Activated naive CD4-positive, alpha-beta T cell treated with anti-CD3 and anti-CD28 coated beads, Interleukin-2, amount 50 U/mL, for 16 hours (primary cell): Measurements from ENCODE around the gene EXD2.
A peak's percentile ranks its signal among the peaks of the same experiment; 100 is the strongest.
"Not testable (repeated sequence)": the region's sequence is repeated elsewhere in the genome, so short reads cannot be mapped to it uniquely, and the experiment has no call there.

Source experiments
- DNase-seq: peaks from one replicate; pipeline ENCODE4 v3.0.0-alpha.2; 2020

Gene EXD2

DNA sequence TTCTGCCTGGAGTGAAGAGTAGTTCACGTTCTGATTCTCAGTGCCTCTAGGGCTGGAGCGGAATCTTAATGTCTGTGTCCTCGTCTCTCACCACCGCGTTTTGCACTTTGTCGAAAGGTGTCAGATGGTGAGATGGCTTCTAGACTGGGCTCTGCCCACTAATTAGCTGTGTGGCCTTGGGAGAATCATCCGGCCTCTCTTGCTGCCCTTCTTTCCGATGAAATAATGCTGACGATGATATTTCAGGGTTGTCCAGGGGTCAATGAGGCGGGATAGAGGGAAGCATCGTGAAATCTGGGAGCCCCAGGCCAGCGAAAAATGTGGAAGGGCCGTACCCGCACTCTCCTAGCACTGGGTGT lies 67.8 kb downstream of the EXD2 start:
- no peak for DNase-seq

DNA sequence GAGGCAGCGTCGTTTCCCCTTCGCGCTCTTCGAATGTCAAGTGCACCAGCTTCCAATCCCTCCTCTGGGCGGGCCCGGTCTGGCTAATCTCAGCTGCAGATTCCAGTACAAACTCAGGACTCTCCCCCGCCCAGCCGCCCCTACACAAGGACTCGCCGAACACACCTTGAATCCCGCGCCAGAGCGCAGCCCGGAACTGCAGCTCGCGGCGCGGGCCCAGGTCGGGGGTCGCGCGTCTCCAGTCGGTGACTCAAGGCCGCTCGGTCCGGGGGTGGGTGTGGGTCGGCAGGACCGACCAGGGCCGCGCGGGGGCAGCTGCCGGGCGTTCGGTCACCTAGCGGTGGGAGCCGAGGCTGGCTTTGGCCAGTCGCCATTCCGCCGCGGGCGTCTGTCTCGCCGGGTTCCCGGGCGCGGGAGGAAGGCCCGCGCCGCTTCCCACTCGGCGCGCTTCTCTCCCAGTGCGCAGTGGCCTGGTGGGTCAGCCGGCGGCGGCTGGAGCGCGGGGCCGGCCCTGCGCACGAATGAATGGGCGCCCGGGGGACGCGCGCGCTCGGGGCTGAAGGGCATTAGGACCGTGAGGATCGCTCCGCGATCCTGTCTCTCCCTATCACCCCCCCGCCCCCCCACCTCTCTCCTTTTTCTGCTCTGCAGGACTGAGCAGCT lies 68.4 kb downstream of the EXD2 start, which contains the start of gene GALNT16:
Gene GALNT16, plus strand, starts transcription at position 632 of the 663 bp plus-strand sequence. CDS start 133 bp downstream, outside the sequence.
- no peak for DNase-seq

DNA sequence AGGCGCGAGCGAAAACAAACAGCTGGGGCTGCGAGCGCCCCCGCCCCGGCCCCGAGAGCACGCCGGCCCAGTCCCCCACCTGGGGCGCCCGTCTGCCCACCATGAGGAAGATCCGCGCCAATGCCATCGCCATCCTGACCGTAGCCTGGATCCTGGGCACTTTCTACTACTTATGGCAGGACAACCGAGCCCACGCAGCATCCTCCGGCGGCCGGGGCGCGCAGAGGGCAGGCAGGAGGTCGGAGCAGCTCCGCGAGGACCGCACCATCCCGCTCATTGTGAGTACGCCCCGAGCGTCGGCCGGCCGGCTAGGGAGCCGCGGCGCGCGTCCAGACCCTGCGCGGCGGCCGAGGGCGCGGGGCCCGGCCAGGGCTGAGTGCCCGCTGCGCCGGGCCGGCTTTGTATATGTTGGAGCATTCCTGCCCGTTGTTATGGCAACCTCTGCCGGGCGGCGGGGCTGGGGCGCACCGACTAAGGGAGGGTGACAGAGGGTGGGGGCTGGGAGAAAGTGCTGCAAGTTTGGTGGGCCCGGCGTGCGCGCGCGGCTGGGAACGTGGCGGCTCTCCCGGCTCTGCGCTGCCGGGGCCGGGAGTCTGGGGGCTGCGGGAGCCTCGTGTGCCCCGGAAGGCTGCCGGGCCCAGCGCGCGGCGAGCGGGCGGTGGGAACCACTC lies 69.0 kb downstream of the EXD2 start:
- DNase-seq: no peak

DNA sequence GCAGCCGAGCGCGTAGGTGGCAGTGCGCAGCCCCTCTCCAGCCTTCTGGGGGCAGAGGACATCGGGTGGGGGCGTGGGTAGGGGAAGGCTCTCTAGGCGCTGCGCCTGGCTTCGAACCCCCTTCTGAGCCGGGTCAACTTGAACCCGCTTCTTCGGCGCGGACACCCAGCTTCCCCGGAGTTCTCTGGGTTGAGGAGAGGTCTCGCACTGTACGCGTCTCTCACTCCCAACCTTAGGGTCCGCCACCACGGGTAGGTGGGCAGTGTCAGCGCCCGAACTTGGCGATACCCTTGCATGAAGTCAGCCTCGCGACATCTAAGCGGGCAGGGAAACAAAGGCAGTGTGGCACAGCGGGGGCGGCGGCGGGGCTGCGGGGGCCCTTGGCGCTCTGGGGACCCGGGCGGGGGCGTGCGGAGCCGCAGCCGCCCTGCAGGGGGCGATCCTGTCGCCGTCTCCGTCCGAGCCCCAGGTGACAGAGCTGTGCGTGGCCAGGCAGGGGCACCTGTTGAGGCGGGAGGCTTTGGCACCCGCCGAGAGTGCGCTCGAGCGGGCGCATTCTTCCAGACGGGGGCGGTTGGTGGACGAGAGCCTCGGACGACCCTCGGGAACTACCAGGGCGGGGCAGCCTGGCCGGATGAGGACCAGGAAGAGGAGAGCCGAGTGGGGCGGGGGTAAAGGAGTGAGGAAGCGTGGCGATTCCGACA lies 69.7 kb downstream of the EXD2 start:
- peak; percentile 54 for DNase-seq

DNA sequence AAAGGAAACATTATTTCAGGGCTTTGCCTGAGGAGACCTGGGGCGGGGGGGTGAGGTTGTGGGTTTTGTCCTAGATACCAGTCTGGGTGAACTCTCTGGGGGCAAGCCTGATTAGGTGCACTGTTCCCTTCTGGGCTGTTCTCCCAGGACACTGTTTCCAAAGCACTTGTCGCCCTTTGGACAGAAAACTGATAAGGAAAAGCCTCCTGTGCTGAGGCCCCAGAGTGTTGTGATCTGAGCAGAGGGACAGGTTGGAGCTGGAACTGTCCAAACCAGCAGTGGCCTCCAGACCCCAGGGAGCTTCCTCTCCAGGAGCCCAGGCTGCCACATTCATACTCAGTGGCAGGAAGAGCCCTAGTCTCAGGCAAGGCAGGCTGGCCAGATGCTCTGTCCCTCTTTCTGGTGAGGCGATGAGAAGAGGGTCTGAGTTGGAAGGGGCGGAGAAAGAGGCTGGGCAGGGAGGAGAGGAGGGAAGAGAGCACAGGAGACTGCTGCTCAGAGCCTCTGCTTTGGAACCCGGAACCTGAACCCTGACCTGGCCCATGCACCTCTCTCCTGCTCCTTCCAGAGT lies 70.5 kb downstream of the EXD2 start:
- DNase-seq: no peak

DNA sequence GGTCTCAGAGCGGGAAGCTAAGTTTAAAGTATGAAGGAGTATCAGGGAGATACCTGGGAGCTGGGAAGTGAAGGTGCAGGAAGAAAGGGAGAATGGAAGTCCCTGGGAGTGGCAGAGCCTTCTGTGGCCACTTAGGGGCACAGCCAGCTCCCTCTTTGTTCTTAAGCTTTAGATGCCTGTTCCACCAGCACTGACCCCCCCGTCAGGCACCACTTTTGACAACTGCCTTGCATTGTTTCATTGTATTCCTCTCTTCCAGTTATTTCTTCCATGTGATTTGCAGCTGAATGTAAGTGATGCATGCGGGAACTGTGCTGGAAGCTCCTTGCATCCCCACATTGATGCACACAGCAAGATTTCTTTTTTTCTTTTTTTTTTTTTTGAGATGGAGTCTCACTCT lies 71.2 kb downstream of the EXD2 start:
- no peak for DNase-seq

DNA sequence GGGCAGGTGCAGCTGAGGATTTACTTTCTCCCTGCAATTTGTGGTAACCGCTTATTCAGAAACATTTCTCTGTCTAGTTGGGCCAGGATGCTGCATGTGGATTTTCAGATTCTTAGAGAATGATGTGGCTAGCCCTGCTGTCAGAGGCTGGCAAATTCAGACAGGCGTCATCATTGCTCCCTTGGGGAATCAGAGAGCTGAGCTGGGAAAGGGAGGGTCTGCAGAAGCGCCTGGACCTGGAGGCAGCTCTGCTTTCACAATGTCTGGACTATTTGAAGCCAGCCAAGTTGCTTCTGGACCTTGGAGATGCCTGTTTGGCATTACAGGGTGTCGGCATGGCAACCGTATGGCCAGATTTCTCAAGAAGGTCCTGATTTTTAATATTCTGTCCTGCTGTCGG lies 72.1 kb downstream of the EXD2 start:
- no peak for DNase-seq

DNA sequence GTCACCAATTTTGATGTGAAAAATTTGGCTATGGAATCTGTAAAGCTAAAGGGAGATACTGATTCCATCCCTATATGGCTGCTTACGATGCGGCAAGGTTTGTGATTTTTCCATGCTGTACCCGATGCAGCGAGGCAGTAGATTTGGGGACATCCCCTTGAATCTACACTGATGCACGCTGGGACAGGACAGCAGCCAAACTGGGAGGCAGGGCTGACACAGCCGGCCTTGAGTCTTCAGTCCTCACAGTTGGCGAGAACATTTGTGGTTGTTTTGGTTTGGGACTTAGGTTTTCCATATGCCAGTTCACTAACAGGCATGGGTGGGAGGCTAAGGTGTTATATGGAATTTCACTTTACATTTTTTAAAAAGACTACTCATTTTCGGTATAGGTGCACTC lies 72.5 kb downstream of the EXD2 start:
- DNase-seq: no peak

DNA sequence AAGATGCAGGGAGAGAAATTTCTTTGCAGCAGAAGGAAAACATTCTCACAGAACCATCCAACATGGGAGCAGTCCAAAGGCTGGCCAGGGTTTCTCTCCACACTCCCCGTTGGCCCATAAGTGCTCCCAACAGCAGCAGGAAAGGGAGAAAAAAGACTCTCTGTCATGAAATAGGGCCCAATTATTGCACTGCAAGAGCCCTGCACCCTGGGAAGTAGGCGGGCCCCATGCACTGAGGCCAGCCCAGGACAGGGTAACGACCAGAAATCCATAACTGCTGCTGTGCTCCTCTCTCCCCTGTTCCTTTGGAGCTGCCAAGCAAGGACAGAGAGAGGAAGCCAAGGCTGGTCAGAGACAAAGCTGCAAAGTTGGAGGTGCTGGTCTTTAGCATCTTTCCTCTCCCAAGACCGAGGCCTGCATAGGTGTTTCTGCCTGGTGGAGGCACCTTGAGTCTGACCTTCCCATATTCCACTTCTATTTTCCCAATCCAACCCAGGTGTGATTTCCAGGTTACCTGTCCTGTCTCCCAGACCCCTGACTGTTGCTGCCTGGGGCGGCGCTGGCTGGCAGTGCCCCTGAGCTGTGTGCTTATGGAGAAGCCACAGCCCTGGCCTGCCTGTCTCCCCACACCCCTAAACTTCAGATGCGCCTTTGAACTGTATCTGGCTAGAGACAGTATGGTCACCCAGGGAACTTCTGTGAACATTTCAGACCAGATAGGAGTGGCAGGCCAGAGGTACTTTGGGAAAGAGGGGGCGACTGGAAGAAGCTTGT lies 75.5 kb downstream of the EXD2 start:
- no peak for DNase-seq

DNA sequence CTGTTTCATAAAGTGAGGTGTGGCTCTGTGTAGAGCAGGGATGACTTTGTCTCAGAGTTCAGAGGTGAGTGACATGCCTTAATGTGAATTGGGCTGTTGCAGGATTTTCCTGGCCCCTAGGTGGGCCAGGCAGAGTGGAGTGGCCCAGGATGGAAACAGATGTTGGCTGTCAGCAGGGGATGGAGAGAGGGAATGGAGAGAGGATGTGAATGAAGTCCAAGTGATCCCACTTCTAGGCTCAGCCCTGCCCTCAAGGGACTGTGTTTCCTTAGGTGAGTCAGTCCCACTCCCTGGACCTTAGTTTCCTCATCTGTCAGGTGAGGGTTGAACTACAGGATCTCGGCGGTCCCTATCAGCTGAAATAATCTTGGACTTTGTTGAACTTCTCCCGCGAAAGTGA lies 76.2 kb downstream of the EXD2 start:
- no peak for DNase-seq

DNA sequence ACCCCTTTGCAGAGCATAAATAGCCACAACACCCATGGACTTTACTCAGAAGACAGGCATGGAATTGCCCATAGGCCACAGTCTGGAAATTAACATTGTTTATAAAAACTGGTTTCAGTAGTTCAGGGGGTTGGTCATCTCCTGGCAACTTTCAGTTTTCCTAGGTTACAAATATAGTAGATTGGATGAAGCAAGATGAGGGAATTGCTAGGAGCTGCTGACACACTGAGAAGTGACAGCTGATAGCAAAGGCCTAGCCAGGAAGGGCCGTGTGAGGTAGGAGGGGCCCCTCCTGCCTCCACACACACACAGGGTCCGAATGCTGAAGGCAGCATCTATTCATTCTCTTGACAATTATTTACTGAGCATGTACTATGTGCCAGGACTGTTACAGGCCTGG lies 76.9 kb downstream of the EXD2 start:
- DNase-seq: no peak

DNA sequence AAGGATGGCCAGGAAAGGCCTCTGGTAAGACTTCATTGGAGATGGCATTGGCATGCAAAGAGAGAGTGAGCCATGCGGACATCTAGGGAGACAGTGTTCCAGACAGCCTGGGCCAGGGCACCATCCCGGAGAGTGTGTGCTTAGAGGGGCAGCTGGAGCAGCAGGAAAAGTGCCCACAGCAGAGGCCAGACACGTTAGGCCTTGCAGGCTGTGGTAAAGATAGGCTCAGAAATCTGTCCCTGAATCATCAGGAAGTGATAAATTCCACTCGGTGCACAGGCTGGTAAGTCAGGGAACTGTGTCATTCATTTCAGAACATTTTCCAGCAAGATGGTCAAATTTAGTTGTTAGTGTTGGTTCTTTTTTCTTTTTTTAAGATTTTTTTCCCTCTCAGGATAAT lies 77.5 kb downstream of the EXD2 start:
- no peak for DNase-seq

DNA sequence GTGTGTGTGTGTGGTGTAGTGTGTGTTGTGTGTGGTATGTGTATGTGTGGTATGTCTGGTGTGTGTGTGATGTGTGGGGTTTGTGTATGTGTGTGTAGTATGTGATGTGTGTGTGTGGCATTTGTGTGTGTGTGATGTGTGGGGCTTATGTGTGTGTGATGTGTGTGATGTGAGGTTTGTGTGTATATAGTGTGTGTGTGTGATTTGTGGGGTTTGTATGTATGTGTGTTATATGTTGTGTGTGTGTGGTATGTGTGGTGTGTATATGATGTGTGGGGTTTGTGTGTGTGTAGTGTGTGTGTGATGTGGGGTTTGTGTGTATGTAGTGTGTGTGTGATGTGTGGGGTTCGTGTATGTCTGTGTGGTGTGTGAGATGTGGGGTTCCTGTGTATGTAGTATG lies 78.1 kb downstream of the EXD2 start:
- no peak for DNase-seq

DNA sequence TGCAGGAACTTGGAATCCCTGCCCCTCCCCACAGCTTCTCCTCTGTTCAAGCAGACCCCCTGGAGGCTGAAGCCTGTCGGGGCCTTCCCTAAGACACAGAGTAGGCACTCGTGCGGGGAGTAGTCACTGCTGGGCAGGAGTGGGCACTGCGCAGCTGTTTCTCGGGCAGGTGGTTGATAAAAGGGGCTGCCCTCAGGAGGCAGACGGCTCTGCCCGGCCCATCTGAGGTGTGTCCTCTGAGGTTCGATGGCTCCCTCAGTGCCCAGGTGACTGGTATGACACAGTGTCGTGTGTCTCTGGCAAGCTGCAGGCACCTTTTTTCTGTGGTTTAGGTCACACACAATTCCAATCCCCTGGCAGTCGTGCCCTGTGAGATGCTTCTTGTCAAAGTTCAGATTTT lies 78.8 kb downstream of the EXD2 start:
- no peak for DNase-seq

DNA sequence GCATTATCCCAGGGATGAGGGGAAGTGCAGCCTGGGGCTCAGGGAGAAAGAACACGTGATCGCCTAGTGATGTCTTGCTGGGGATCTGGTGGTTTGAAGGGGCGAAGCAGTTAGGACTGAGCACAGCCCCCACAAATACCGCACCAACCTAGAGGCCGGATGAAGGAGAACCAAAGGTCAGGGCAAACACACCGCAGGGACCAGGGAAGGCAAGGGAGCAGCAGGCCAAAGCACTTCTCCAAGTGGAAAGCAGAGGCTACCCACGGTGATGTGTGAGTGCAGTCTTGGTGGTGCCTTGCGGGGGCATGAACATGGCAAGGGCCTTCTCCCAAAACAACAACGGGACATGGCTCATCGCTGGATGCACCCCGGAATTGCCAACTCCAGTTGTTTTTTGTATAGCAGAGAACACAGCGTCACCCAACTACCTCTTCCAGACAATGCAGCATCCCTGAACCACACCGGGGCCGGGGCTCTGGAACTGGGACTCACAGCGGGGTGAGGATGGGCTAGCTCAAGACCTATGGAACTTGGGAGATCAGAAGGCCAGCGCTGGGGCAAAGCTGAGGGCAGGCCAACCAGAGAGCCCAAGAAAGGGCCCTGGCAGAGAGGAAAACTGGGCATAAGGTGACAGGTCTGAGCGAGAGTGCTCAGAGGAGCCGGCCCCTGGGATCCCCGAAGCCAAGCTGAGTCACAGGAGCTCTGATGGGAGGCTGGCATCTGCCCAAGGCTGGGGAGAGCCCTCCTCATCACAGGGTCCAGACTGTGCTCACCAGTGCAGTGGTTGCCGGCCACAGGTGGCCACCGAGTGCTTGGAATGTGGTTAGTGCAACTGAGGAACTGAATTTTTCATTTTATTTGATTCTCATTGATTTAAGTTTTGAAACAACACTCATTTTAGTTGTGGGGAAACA lies 79.8 kb downstream of the EXD2 start:
- DNase-seq: no peak

DNA sequence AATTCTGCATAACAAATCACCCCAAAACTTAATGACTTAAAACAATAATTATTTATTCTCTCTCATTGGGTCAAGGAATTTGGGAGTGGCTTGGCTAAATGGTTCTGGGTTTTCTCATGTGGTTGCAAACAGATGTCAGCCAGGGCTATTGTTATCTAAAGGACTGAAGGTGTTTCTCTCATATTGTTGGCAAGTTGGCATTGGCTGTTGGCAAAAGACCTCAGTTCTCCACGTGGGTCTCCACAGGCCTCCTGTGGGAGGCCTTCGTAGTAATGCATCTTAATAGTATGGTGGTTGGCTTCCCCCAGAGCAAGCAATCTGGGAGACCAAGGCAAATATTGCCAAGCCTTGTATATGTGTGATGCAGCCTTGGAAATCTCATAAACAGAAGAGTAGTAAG lies 83.0 kb downstream of the EXD2 start:
- no peak for DNase-seq

DNA sequence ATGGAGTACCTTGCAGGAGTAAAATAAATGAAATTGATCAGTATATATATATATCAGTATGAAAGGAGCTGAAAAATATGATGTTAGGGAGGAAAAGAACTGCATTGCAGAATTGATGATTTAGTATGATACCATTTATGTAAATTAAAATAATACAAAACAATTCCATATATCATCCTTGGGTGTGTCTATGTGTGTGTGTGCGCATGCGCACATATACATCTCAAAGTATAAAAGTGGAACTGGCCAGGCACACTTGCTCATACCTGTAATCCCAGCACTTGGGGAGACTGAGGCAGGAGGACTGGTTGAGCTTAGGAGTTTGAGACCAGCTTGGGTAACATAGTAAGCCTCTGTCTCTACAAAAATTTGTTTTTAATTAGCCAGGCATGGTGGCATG lies 84.0 kb downstream of the EXD2 start:
- DNase-seq: no peak

DNA sequence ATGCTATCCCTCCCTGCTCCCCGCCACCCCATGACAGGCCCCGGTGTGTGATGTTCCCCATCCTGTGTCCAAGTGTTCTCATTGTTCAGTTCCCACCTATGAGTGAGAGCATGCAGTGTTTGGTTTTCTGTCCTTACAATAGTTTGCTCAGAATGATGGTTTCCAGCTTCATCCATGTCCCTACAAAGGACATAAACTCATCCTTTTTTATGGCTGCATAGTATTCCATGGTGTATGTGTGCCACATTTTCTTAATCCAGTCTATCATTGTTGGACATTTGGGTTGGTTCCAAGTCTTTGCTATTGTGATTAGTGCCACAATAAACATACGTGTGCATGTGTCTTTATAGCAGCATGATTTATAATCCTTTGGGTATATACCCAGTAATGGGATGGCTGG lies 86.1 kb downstream of the EXD2 start:
- DNase-seq: not testable (repeated sequence)

DNA sequence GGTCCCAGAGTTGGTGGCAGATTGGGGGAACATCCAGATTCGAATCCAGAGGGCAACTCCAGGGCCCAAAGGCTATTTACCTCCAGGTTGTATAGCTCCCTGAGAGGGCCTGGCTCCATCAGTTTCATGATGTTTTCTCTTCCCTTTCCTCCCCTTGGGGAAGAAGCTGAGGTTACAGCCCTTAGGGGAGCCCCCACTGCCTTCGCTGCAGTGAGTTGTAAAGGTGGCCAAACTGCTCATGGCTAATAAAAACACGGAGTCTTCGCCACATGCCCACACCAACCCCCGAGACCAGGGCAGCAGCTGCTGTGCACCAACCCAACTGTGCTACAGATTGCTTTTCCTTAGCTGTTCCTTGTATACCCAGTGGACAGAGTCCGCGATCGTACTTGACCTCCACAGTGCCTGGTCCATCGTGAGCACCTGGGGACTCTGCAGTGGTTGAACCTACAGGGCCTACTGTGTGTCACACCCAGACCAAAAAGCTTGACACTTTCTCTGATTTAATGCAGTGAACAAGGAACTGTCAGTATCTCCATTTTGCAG lies 89.5 kb downstream of the EXD2 start:
- DNase-seq: no peak

DNA sequence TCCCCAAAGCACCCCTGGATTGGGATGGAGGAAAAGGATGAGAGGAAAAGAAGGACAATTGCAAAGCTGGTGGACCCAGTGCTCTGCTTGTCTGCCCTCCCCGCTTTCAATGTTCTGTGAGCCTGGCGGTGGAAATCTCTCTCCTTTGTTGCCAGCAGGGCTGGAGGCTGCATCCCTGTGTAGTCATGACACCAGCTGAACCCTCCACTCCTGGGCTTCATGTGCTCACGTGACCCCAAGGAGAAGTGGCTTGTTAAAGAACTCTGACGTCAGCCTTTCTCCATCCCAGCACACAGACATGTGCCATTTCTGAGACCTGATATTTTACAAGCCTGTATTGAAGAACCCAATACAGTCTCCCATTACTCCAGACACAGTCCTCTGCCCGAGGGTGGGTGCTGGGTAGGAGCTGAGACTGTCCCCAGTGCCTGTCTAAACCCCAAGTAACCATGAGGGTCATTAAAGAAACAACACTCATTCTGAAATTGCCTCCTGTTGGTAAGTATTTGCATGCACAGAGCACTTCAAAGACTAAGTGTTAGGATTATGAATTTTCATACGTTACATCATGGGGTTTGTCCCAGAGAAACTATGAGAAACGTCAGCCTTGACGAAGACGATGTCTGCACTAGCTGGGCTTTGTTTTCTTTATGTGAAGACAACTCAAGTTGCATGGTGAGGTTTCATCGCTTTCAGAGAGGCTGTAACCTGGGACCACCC lies 90.3 kb downstream of the EXD2 start:
- no peak for DNase-seq

DNA sequence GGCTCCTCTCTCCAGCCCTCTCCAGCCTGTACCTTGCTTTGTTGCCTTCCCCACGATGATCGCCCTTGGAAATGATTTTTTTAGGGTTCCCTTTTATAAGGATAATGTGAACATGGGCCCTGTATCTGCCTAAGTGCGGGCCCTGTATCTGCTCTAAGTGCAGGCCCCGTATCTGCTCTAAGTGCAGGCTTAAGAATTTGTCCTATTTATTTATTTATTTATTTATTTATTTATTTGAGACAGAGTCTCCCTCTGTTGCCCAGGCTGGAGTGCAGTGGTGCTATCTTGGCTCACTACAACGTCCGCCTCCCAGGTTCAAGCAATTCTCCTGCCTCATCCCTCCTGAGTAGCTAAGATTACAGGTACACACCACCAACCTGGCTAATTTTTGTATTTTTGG lies 91.2 kb downstream of the EXD2 start:
- no peak for DNase-seq
